Astrocyte (in vitro differentiated cells and primary cell): Measurements from ENCODE around the gene NCOA1.

Source experiments
- EZH2 ChIP-seq: IDR thresholded peaks from 2 replicates; pipeline ENCODE4 v1.6.1; 2012; ENCODE audit warnings: mild to moderate bottlenecking, low read length, inconsistent platforms; ENCODE audit not compliant: insufficient read depth
- TF ChIP-seq, protein P1 (sequence below): IDR thresholded peaks from 2 replicates; pipeline ENCODE4 v1.5.1; 2011; ENCODE audit warnings: low read depth, mild to moderate bottlenecking, inconsistent platforms, low read length, moderate library complexity; ENCODE audit not compliant: insufficient read depth

DNA sequence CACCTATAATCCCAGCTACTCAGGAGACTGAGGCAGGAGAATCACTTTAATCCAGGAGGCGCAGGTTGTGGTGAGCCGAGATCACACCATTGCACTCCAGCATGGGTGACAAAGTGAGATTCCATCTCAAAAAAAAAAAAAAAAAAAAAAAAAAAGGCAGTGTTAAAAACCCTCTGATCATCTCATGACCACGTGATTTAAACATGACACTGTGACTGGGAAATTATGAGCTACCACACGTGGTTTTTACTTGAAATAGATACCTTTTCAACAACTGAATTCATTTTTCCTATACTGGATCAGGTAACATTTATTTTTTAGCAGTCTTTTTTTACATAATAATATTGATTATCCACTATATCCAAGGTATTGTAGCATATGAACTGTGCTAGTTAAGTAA lies 199.5 kb downstream of the NCOA1 start:
- TF ChIP-seq, protein P1, sequence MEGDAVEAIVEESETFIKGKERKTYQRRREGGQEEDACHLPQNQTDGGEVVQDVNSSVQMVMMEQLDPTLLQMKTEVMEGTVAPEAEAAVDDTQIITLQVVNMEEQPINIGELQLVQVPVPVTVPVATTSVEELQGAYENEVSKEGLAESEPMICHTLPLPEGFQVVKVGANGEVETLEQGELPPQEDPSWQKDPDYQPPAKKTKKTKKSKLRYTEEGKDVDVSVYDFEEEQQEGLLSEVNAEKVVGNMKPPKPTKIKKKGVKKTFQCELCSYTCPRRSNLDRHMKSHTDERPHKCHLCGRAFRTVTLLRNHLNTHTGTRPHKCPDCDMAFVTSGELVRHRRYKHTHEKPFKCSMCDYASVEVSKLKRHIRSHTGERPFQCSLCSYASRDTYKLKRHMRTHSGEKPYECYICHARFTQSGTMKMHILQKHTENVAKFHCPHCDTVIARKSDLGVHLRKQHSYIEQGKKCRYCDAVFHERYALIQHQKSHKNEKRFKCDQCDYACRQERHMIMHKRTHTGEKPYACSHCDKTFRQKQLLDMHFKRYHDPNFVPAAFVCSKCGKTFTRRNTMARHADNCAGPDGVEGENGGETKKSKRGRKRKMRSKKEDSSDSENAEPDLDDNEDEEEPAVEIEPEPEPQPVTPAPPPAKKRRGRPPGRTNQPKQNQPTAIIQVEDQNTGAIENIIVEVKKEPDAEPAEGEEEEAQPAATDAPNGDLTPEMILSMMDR: no peak
- no peak for TF ChIP-seq EZH2
